Uterus (tissue), 2 donors: ENCODE measurements around the gene EFNB3.

Experiments
- CTCF ChIP-seq, 4 experiments: fragments of 200-600 bp in 2 of 4; fragments of 450-650 bp in 2 of 4; sonication (generic) in 2 of 4; IDR thresholded peaks; one replicate each; pipeline ENCODE4 v1.5.1; 2016 to 2019; ENCODE audit warnings: antibody characterized with exemption in 4 of 4, mild to moderate bottlenecking in 2 of 4, moderate library complexity in 1 of 4
- POLR2A ChIP-seq, 2 donors: fragments of 450-650 bp; IDR thresholded peaks; one replicate each; pipeline ENCODE4 v1.6.1; 2016; ENCODE audit warnings: antibody characterized with exemption in 2 of 2, mild to moderate bottlenecking in 1 of 2, moderate library complexity in 1 of 2

GRCh38 chr17:7706631-7707354, 1.8 kb downstream of the EFNB3 start:
- TF ChIP-seq POLR2A (IDR thresholded peaks at IDR 0.05) (no peak), CTCF (IDR thresholded peaks at IDR 0.05) (no peak)
